GOT3 (cell line): ENCODE measurements around the gene GIPC3.

ENCODE experiments used
- DNase-seq: peaks from one replicate; lab custom pipeline; 2025; ENCODE audit warnings: mixed read lengths; lab: John Stamatoyannopoulos, UW

GIPC3 gene

GRCh38 chr19:3638208-3639193 lies 53.2 kb downstream of the GIPC3 start:
- DNase-seq, result no peak

- no peak for DNase-seq
Observed at GRCh38 chr19:3639479-3639878, 54.2 kb downstream of the GIPC3 start.

GRCh38 chr19:3641515-3642269 lies 56.4 kb downstream of the GIPC3 start:
- DNase-seq, result no peak

- DNase-seq, result no peak
Observed at GRCh38 chr19:3642296-3642695, 57.0 kb downstream of the GIPC3 start.
